PFSK-1 (cell line): ENCODE results near the gene AGO4.

Source experiments
- FOXP2 ChIP-seq: optimal IDR thresholded peaks from 2 replicates; pipeline ENCODE3; 2011; ENCODE audit warnings: borderline replicate concordance, control low read depth, inconsistent platforms; ENCODE audit not compliant: insufficient read depth; ENCODE audit errors: extremely low read length, extremely low read depth
- POLR2AphosphoS5 ChIP-seq: IDR thresholded peaks from 2 replicates; pipeline ENCODE4 v1.6.1; 2012; ENCODE audit warnings: low read depth, mild to moderate bottlenecking, control low read depth, low read length, moderate library complexity
- SIN3A ChIP-seq: IDR thresholded peaks from 2 replicates; pipeline ENCODE4 v1.6.1; 2012; ENCODE audit warnings: mild to moderate bottlenecking, low read length, moderate library complexity, borderline replicate concordance; ENCODE audit not compliant: insufficient read depth
- TAF1 ChIP-seq: IDR thresholded peaks from 2 replicates; pipeline ENCODE4 v1.6.1; 2012; ENCODE audit warnings: low read length, control low read depth, borderline replicate concordance; ENCODE audit not compliant: insufficient read depth
- TF ChIP-seq, protein P1 (sequence below), 2 experiments: IDR thresholded peaks; 2 replicates each; pipeline versions ENCODE4 v1.6.1 to v1.8.0; 2011 to 2012; ENCODE audit warnings: low read depth in 2 of 2, low read length in 2 of 2, control low read depth in 1 of 2, inconsistent platforms in 1 of 2, mild to moderate bottlenecking in 1 of 2, moderate library complexity in 1 of 2; ENCODE audit not compliant: insufficient read depth in 1 of 2

The AGO4 gene

GRCh38 chr1:35783055-35783583 lies 24.7 kb upstream of the AGO4 start:
- TF ChIP-seq, protein P1, sequence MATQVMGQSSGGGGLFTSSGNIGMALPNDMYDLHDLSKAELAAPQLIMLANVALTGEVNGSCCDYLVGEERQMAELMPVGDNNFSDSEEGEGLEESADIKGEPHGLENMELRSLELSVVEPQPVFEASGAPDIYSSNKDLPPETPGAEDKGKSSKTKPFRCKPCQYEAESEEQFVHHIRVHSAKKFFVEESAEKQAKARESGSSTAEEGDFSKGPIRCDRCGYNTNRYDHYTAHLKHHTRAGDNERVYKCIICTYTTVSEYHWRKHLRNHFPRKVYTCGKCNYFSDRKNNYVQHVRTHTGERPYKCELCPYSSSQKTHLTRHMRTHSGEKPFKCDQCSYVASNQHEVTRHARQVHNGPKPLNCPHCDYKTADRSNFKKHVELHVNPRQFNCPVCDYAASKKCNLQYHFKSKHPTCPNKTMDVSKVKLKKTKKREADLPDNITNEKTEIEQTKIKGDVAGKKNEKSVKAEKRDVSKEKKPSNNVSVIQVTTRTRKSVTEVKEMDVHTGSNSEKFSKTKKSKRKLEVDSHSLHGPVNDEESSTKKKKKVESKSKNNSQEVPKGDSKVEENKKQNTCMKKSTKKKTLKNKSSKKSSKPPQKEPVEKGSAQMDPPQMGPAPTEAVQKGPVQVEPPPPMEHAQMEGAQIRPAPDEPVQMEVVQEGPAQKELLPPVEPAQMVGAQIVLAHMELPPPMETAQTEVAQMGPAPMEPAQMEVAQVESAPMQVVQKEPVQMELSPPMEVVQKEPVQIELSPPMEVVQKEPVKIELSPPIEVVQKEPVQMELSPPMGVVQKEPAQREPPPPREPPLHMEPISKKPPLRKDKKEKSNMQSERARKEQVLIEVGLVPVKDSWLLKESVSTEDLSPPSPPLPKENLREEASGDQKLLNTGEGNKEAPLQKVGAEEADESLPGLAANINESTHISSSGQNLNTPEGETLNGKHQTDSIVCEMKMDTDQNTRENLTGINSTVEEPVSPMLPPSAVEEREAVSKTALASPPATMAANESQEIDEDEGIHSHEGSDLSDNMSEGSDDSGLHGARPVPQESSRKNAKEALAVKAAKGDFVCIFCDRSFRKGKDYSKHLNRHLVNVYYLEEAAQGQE (IDR thresholded peaks at IDR 0.05; ENCODE audit: insufficient read depth in 1 of 2, low read depth in 2 of 2, low read length in 2 of 2): no peak
- TF ChIP-seq SIN3A: no peak

- no peak for TF ChIP-seq POLR2AphosphoS5
- TF ChIP-seq, protein P1 (IDR thresholded peaks at IDR 0.05; ENCODE audit: insufficient read depth in 1 of 2, low read depth in 2 of 2, low read length in 2 of 2): no peak
- no peak for TF ChIP-seq SIN3A
- no peak for TF ChIP-seq TAF1
- no peak for TF ChIP-seq FOXP2
Measured at GRCh38 chr1:35788139-35788538, 19.7 kb upstream of the AGO4 start.

GRCh38 chr1:35790670-35791069 lies 17.1 kb upstream of the AGO4 start:
- TF ChIP-seq, protein P1 (IDR thresholded peaks at IDR 0.05; ENCODE audit: insufficient read depth in 1 of 2, low read depth in 2 of 2, low read length in 2 of 2): no peak
- no peak for TF ChIP-seq FOXP2
- no peak for TF ChIP-seq SIN3A
- no peak for TF ChIP-seq TAF1
- TF ChIP-seq POLR2AphosphoS5: no peak

- no peak for TF ChIP-seq TAF1
- TF ChIP-seq FOXP2: no peak
- TF ChIP-seq, protein P1 (IDR thresholded peaks at IDR 0.05; ENCODE audit: insufficient read depth in 1 of 2, low read depth in 2 of 2, low read length in 2 of 2): no peak
- no peak for TF ChIP-seq SIN3A
- no peak for TF ChIP-seq POLR2AphosphoS5
Measured at GRCh38 chr1:35795295-35795694, 12.5 kb upstream of the AGO4 start.

- TF ChIP-seq POLR2AphosphoS5: no peak
- TF ChIP-seq SIN3A: no peak
- TF ChIP-seq TAF1: no peak
- TF ChIP-seq, protein P1 (IDR thresholded peaks at IDR 0.05; ENCODE audit: insufficient read depth in 1 of 2, low read depth in 2 of 2, low read length in 2 of 2): no peak
- no peak for TF ChIP-seq FOXP2
Measured at GRCh38 chr1:35797380-35797779, 10.4 kb upstream of the AGO4 start.
